A549 (cell line): Measurements from ENCODE around the gene PPP1R9B.

ENCODE experiments used
- BHLHE40 ChIP-seq: IDR thresholded peaks from 2 replicates; pipeline ENCODE4 v1.6.1; 2012; ENCODE audit warnings: low read depth, low read length, inconsistent platforms
- EHMT2 ChIP-seq: fragments of 200-600 bp; sonication (generic); IDR thresholded peaks from 2 replicates; pipeline ENCODE4 v1.6.1; 2016; ENCODE audit warnings: antibody characterized with exemption, low read depth, mild to moderate bottlenecking, moderate library complexity
- ESRRA ChIP-seq: fragments of 150-350 bp; IDR thresholded peaks from 2 replicates; pipeline ENCODE4 v1.6.1; 2014; ENCODE audit warnings: mild to moderate bottlenecking, low read length, borderline replicate concordance
- HOXA7 ChIP-seq: fragments of 250-450 bp; sonication (Bioruptor Pico); IDR thresholded peaks from 2 replicates; pipeline ENCODE4 v1.5.0; 2020; ENCODE audit warnings: mild to moderate bottlenecking, moderate library complexity
- PHF8 ChIP-seq: fragments of 200-600 bp; sonication (generic); IDR thresholded peaks from 2 replicates; pipeline ENCODE4 v1.6.1; 2016; ENCODE audit warnings: low read depth, mild to moderate bottlenecking, antibody characterized with exemption, moderate library complexity, borderline replicate concordance
- POLR2A ChIP-seq: IDR thresholded peaks from 2 replicates; pipeline ENCODE4 v1.6.1; 2012; ENCODE audit warnings: mild to moderate bottlenecking, low read length
- TF ChIP-seq, protein P1 (sequence below): fragments of 200-600 bp; sonication (generic); IDR thresholded peaks from 2 replicates; pipeline ENCODE4 v1.6.1; 2016; ENCODE audit warnings: antibody characterized with exemption, mild to moderate bottlenecking, moderate library complexity
- TF ChIP-seq, protein P2 (sequence below): IDR thresholded peaks from 2 replicates; pipeline ENCODE4 v1.6.1; 2012

DNA sequence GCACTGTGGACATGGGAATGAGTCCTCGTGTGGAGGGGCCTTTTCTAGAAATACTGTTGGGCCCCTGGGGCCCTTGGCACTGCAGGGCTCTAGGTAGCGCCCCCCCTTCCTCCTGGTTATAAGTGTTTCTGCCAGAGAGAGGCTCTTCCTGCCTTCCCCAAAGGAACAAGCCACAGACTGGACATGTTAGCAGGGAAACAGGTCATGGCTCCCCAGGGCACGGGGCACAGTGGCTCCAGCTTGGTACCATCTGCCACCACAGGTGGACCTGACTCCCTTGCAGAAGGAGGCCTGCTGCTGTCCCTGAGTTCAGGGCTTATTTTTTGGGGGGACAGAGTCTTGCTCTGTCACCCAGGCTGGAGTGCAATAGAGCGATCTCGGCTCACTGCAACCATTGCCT is 46.5 kb downstream of the PPP1R9B start:
- TF ChIP-seq PHF8 (no peak), POLR2A (no peak), ESRRA (no peak), HOXA7 (no peak), BHLHE40 (no peak), EHMT2 (no peak)
- TF ChIP-seq, protein P1, sequence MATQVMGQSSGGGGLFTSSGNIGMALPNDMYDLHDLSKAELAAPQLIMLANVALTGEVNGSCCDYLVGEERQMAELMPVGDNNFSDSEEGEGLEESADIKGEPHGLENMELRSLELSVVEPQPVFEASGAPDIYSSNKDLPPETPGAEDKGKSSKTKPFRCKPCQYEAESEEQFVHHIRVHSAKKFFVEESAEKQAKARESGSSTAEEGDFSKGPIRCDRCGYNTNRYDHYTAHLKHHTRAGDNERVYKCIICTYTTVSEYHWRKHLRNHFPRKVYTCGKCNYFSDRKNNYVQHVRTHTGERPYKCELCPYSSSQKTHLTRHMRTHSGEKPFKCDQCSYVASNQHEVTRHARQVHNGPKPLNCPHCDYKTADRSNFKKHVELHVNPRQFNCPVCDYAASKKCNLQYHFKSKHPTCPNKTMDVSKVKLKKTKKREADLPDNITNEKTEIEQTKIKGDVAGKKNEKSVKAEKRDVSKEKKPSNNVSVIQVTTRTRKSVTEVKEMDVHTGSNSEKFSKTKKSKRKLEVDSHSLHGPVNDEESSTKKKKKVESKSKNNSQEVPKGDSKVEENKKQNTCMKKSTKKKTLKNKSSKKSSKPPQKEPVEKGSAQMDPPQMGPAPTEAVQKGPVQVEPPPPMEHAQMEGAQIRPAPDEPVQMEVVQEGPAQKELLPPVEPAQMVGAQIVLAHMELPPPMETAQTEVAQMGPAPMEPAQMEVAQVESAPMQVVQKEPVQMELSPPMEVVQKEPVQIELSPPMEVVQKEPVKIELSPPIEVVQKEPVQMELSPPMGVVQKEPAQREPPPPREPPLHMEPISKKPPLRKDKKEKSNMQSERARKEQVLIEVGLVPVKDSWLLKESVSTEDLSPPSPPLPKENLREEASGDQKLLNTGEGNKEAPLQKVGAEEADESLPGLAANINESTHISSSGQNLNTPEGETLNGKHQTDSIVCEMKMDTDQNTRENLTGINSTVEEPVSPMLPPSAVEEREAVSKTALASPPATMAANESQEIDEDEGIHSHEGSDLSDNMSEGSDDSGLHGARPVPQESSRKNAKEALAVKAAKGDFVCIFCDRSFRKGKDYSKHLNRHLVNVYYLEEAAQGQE = no peak
- TF ChIP-seq, protein P2, sequence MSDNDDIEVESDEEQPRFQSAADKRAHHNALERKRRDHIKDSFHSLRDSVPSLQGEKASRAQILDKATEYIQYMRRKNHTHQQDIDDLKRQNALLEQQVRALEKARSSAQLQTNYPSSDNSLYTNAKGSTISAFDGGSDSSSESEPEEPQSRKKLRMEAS = no peak
